ENCODE results near the gene ITGB7.
"Not testable (repeated sequence)": the region's sequence is repeated elsewhere in the genome, so short reads cannot be mapped to it uniquely, and the experiment has no call there.

The ITGB7 gene

DNA sequence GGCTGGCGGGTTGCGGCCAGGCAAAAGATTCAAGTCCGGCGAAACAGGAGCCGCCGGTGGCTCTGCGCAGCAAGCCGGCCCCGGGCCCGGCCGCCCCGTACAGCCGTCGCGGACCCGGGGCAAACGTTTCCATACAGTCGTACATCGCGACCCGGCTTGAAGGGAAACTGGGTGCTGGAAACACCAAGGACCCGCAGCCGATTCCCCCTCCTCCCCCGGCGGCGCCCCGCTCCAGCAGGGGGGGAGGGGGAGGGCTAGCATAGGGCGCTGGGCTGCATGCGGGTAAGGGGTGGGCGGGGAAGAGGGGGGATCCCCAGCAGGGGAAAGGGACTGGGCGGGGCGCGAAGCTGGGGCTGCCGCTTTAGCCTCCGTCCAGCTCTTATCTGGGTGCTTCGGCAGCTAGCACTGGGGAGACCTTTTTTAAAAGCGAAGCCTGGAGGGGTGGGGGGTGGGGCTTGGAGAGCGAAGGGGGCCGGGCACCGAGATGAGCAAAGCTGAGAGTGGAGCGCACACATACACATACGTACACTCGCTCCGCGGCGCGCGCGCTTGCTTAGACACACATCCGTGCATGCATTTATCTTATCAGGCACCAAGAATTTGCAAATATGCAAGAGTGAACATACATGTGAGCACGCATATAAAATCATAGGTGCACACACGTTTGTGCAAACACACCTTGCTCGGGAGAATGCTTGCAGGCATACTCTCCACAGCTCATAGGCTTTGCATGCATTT, 13.1 kb upstream of the ITGB7 start:
- H3K4me3 ChIP-seq (ENCODE audit: low read length), result peak overlapping the region; percentile 76
- peak; percentile 68 for DNase-seq (ENCODE audit: low read depth, low spot score)

DNA sequence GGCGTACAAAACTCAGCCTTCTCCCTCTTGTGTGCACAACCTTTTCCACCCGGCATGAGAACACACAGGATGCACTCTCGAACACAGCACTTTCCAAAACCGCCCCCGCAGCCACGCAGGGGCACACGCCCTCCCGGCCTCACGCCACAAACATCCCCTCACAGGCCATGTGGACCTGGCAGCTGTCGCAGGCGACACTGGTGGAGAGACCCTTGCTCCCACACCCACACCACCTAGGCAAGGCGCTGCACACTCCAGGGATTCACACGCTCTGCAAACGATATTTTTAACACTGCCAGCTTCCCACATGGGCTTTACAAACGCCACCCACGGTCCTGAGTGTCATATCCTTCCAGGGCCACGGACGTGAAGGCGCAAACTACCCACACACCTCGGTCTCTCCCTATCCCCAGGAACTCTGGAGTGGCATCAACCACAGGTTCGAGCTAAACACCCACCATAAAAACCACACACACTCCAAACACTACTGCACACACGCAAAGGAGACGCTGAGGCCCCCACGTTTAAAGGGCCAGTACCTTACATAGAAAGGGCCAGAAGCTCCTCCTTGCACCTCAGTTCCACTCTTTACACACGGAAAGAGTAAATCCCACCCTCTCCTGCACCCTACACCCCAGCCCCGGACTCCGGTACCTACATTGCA, 12.4 kb upstream of the ITGB7 start:
- H3K4me3 ChIP-seq (ENCODE audit: low read length), result peak overlapping the region; percentile 76
- DNase-seq (ENCODE audit: low read depth, low spot score), result no peak

DNA sequence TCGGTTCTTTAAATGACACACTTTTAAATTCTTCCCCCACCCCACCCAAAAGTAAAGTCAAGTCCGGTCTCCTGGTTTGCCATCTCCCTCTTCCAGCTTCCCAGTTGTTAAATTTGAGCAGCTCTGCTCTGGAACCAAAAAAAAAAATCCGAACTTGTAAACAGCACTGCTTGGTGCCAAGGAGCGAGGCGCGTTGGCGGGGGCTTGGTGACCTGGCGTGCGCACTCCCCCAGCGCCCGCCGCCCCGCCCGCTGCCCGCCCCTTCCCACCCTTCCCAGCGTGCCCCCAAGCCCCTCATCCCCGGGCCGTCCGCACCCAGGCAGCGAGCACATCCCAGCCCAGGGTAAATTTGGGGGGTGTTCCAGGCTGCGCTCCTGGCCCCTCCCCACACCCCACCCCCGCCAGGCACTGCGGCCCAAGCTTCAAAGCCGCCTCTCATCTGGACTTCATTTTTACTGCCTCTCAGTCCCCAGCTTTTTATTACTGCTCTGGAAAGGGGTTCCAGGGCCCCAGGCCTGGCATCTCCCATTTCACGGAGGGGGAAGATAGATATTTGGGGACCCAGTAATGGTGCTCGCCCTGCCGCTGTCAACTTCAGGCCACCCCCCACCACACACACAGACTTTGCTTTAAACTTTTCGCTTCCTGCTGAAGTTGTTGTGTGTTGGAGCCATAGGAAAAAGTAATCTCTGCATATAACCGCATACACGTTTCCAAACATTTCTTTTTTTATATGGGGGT, 11.7 kb upstream of the ITGB7 start:
- DNase-seq (ENCODE audit: low read depth, low spot score), result no peak
- no peak overlapping the region for H3K4me3 ChIP-seq (ENCODE audit: low read length)

DNA sequence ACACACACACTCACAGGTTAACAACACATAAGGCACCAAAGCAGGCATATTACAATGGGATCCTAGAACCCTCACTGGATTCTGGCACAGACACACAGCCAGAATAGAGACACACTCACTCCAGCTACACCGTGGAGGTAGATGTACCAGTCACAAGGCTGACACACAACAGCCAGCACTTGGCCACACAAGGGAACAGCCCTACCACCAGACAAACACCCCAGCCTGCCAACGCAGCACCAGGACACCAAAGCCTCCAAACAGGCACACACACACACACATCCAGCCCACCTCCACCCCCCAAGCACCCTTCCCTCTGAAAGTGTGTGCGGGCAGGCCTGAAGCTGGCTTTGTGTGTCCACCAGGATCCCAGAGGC, 10.9 kb upstream of the ITGB7 start:
- H3K4me3 ChIP-seq (ENCODE audit: low read length), result no peak overlapping the region
- no peak for DNase-seq (ENCODE audit: low read depth, low spot score)

DNA sequence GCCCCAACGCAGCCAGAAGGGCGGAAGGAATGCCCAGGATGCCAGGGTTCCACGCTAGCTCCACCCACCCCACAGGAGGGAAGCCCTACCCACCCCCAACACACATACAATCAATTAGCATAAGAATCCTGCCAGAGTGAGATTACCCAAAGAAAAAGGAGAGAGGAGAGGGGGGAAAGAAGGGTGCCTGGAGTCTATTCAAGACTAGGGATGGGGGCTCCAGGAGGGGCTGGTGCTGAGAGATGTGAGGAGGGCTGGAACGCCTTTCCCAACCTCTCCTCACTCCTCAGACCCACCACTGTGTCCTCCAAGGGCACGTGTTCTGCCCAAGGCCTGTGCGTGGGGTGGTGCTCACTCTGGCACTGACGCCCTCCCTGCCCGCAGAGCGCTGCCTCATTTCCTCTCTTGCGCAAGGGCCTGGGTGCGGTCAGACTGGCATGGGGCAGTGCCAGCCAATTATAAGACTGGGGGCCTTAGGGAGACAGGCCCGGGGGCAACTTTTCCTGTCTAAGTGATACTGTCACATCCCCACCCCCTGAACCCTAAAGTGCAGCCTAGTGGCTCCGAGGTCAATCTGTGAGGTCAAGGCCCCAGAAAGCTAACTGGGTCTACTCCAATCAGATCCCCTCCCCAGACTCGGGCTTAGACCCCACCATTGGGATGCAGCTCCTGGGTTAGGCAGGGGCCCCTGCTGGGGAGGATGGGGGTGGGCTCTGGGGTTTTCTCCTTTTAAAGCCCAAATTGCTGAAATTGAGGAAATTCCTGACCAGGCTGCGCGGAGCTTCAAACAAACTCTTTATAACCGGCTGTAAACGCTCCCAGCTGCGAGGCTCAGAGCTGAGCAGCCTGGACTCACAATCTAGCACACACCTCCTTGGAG, 10.2 kb upstream of the ITGB7 start:
- H3K4me3 ChIP-seq (ENCODE audit: low read length), result no peak overlapping the region
- no peak for DNase-seq (ENCODE audit: low read depth, low spot score)

DNA sequence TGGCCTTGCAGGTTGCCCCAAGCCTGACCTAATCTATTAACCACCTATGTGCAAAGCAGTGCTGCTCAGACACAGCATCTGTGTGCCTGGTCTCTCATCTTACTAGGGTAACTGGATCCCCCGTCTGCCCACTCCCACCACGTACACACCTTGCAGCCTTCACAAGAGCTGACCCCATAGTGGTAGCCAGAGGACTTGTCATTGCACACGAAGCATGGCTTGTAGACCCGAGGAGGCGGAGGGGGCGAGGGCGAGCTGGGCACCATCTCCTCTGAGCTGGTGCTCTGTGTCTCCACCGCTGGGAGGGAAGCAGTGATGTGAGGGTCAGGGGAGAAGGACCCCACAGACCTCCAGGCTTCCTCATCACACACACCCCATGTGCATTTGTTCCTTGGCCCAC, 8.4 kb upstream of the ITGB7 start:
- no peak for DNase-seq (ENCODE audit: low read depth, low spot score)
- no peak overlapping the region for H3K4me3 ChIP-seq (ENCODE audit: low read length)

DNA sequence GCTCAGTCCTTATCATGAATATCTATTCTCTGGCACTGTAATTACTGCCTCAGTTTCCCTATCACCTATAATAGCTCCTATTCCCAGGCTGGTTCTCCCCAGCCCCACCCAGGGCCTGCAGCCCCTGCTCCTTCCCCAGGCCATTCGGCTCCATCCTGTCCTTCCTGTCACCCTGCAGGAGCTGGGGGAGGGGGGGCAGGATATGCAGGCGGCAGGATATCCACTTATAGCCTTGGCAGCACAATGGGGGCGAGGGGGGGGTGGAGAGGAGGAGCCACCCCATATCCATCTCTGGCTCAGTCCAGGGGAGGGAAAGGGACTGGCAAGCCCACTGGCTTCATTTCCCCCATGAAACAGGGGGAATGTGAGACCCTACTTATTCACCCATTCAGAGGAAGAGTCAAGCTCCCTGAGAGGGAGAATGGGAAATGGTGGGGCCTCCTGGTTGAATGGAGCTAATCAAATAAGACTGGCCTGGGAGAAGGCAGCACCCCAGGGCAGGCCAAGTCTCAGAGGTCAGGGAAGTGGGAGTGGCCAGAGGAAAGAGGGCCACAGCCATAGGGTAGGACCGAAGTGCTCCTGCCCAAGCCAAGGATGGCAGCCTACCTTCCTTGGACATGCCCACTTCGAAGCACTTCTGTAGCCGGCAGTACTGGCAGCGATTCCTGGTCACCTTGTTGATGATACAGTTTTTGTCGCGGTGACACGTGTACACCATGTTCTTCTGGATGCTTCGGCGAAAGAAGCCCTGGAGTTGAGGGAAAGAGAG, 7.8 kb upstream of the ITGB7 start:
- H3K4me3 ChIP-seq (ENCODE audit: low read length), result no peak overlapping the region
- DNase-seq (ENCODE audit: low read depth, low spot score), result no peak

DNA sequence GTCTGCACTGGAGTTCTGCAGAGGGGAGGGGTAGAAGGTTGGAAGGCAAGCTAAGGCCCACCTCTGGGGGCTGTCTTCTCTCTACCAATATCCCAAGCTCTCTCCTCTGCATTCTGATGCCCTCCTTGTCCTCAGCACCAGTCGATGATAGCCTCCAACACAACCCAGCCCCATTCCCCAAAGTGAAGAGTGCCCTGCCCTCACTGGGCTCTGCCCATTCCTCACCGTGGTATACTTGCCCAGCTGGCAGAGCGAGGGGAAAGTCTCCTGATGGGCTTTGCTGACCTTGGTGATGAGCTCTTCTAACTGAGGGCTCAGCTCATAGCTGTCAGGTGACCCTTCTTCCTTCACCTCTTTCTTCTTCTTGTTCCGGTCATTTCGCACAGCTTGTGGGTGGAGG, 7.2 kb upstream of the ITGB7 start:
- DNase-seq (ENCODE audit: low read depth, low spot score), result no peak
- H3K4me3 ChIP-seq (ENCODE audit: low read length), result no peak overlapping the region

DNA sequence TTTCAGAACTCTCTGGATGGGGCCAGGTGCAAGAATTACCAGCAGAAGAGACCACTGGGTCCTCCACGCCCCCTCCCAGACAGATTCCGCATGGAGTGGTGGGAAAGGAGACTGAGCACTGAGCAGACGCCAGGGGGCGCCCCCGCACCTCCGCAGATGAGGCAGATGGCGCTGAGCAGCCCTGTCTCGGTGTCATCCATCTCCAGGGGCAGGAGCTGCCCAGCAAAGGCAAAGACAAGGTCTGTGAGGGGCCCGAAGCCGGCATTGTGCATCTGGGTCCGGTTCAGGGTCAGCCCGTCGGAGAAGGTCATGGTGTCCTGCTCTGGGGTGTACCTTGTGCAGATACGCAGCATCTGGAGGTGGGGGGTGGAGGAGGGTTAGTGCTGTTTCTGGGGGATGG, 6.3 kb upstream of the ITGB7 start:
- DNase-seq (ENCODE audit: low read depth, low spot score), result peak; percentile 57
- H3K4me3 ChIP-seq (ENCODE audit: low read length), result no peak overlapping the region

DNA sequence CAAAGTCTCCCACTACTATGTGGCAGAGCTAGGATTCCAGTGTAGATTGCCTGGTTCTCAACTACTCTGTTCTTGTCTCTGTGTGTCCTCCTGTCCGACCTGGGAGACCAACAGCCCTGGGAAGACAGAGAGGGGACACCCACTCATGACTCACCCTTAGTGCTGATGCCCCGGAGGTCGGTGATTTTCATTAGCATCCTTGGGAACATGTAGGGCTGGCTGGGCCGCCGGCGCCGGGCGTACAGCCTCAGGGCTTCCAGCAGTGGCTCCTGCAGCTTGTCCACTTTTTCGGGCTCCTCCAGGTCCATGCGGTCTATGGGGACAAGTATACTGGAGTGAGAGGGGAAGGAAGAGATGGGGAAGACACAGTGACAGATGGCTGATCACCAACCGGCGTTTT, 5.9 kb upstream of the ITGB7 start:
- H3K4me3 ChIP-seq (ENCODE audit: low read length), result no peak overlapping the region
- no peak for DNase-seq (ENCODE audit: low read depth, low spot score)

DNA sequence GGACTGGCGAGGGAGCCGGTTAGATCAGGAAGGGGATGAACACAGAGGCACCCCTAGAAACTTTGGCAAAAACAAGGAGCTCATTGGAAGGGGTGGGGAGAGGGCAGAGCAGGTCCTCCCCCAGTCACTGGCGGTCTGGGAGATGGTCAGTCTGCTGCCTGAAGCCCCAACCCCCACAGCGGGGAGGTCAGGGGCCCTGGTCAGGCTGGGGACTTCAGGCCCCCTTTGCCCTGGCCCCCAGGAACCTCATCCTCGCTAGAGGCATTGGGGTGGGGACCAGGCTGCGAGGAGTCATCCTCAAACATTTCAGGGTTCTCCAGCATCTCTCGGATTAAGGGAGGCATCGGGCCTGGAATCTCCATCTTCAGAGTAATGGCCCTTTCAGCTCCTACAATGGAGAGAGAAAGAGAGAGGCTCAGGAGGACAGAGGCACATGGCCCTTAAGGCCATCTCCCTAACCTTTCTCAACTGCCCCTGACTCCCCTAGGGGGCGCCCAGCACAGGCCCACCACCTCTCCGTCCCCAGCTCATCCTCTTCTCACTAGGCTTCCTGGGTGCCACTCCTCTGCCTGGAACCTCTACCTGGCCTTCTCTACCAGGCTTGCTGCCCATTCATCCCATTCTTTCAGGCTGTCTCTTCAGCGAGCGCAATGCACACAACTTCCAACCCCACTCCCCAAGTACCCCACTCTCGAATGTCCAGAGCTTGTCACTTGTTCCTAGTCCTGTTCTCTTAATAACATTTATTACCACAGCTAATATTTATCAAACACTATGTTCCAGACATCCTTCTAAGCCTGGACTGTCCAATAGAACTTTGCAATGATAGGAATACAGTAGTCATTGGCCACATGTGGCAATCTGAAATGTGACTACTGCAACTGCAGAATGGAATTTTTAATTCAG, 4.7 kb upstream of the ITGB7 start:
- H3K4me3 ChIP-seq (ENCODE audit: low read length), result no peak overlapping the region
- DNase-seq (ENCODE audit: low read depth, low spot score), result no peak

DNA sequence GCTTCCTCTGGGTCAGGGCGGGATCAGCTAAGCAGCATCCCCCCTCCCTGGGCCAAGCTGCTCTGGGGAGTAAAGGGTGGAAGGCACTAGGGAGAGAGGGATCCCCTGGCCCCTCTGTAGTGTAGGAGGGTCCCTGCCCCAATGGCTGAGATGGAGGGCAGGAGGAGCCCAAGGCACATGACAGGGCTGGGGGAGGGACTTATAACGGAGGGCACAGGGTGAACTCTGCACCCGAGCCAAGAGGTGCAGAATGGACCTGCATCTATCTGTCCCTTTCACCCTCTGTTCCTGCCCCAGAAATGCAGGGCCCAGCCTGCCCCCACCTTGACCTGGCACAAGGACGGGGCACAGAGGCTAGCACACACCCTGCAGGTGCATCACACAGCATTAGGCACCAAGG, 3.8 kb upstream of the ITGB7 start:
- H3K4me3 ChIP-seq (ENCODE audit: low read length), result no peak overlapping the region
- DNase-seq (ENCODE audit: low read depth, low spot score), result no peak

DNA sequence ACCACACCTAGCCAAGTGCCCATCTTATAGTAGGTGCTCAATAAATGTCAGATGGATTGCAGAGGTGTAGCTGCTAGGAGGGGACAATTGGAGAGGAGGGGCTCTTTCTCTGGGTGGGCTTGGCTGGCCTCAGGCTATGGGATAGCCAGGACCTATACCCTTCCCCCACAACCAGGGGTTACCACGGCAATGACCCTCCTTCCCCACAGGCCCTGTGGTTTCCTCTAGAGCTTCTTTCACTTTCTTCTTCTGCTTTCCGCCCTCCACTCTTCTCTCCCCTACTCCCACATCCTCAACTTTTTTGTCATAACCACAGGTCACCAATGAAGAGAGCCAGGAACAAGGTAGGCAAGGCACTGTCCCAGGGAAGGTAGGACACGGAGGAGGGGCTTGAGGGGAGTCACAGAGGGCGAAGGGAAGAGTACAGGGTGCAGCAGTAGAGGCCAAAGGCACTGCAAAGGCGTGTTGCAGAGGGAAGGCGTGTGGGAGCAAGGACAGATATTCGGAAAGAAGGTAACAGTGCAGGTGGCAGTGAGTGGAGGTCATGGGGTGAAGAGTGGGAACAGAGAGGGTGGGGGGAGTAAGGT, 1.9 kb upstream of the ITGB7 start:
- H3K4me3 ChIP-seq (ENCODE audit: low read length), result no peak overlapping the region
- DNase-seq (ENCODE audit: low read depth, low spot score), result peak; percentile 64

DNA sequence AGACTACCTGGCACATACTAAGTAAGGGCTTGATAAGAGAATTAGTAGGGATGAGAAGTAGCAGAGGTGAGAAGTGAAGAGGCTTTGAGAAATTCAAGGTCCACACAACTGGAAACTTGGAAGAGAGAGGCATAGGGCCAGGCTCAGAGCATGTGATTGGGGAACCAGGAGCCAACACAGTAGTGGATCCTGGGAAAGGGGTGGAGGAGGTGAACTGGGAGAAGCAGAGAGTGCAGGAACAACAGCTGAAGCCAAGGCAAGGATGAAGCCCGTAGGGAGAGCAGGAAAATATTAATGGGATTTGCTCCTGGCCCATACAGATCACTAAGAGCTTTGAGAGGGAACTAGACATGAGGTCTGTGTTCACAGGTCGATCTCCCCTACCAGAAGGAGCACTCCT, 1.4 kb upstream of the ITGB7 start:
- H3K4me3 ChIP-seq (ENCODE audit: low read length), result no peak overlapping the region
- DNase-seq (ENCODE audit: low read depth, low spot score), result no peak

DNA sequence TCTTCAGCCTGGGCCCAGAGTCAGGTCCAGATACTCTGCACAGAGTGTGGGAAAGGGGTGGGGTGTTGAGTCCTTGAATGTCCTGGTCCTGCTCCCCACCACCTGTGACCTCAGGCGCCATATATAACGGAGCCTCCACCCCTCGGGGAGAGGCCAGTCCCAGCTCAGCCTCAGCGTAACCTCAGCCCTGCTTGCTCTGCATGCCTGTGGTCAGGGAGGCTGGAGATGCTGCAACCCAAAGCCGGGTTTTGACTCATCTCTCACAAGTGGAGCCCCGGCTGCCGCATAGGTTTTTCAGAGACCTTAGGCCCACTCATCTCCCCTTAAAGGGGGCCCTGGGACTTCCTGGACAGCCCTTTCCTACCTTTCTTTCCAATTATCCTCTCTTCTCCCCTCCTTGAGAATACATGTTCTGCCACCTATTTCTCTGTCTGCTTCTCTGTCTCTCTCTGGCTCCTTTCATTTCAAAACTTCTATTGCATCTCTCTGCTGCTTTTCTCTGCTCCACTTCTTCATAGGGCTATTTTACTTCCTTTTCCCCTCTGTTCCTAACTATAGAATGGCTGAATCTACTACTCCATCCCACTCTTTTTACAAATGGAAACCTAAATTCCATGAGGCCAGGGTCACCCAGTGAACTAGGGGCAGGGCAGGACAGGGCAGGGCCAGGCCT, 1.2 kb downstream of the ITGB7 start:
- no peak overlapping the region for H3K4me3 ChIP-seq (ENCODE audit: low read length)

DNA sequence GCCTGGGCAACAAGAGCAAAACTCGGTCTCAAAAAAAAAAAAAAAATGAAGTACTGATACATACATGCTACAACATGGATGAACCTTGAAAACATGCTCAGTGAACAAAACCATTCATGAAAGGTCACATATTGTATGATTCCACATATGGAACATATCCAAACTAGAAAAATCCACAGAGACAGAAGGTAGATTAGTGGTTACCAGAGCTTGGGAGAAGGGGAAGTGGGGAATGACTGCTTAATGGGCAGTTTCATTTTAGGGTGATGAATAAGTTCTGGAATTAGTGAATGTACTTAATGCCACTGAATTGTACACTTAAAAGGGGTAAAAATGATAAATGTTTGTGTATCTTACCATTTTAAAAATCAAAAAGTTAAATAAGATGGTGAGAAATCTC, 2.7 kb downstream of the ITGB7 start:
- no peak for DNase-seq (ENCODE audit: low read depth, low spot score)
- no peak overlapping the region for H3K4me3 ChIP-seq (ENCODE audit: low read length)

More for the DNA sequence above, 1.2 kb downstream of the ITGB7 start:
- DNase-seq (ENCODE audit: low read depth, low spot score), result no peak

DNA sequence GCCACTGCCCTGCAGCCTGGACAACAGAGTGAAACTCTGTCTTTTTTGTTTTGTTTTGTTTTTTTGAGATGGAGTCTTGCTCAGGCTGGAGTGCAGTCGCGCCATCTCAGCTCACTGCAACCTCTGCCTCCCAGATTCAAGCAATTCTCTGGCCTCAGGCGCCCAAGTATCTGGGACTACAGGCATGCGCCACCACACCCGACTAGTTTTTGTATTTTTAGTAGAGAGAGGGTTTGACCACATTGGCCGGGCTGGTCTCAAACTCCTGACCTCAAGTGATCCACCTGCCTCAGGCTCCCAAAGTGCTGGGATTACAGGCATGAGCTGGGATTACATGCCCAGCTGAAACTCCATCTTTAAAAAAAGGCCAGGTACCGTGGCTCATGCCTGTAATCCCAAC, 4.7 kb downstream of the ITGB7 start:
- H3K4me3 ChIP-seq (ENCODE audit: low read length); DNase-seq (ENCODE audit: low read depth, low spot score): not testable (repeated sequence)

All from Jurkat, Clone E6-1 (cell line).